GM19467 (cell line): ENCODE data around the gene TXNRD1.
A peak's percentile ranks its signal among the peaks of the same experiment; 100 is the strongest.

Experiments used
- ATAC-seq: cut with Tn5 transposase; IDR thresholded peaks from one replicate; pipeline ENCODE4 v1.9.1; 2021; ENCODE audit warnings: mild to moderate bottlenecking, moderate library complexity; ENCODE audit not compliant: unreplicated experiment

The TXNRD1 gene

DNA sequence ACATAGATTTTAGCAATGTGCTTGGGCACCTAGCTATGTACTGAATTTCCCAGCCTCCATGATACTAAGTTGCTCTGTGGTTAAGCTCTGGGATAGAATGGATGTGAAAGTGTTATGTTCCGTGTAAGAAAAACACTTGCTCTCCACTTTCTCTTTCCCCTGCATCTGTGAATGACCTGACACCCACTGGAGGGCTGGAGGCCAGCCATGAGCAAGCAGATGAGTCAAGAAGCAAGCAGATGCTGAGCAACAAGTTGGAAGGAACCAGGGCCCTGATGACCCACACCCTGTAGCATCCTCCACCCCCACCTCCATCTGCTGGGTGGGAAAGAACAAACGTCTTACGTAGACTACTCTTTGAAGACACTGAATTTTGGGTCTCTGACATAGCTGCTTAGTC lies 144.6 kb downstream of the TXNRD1 start:
- ATAC-seq = no peak

- no peak for ATAC-seq
Observed at GRCh38 chr12:104360983-104361707, 145.6 kb downstream of the TXNRD1 start.

GRCh38 chr12:104365921-104366410 lies 150.4 kb downstream of the TXNRD1 start:
- no peak for ATAC-seq

GRCh38 chr12:104369708-104370107 lies 154.1 kb downstream of the TXNRD1 start:
- no peak for ATAC-seq

DNA sequence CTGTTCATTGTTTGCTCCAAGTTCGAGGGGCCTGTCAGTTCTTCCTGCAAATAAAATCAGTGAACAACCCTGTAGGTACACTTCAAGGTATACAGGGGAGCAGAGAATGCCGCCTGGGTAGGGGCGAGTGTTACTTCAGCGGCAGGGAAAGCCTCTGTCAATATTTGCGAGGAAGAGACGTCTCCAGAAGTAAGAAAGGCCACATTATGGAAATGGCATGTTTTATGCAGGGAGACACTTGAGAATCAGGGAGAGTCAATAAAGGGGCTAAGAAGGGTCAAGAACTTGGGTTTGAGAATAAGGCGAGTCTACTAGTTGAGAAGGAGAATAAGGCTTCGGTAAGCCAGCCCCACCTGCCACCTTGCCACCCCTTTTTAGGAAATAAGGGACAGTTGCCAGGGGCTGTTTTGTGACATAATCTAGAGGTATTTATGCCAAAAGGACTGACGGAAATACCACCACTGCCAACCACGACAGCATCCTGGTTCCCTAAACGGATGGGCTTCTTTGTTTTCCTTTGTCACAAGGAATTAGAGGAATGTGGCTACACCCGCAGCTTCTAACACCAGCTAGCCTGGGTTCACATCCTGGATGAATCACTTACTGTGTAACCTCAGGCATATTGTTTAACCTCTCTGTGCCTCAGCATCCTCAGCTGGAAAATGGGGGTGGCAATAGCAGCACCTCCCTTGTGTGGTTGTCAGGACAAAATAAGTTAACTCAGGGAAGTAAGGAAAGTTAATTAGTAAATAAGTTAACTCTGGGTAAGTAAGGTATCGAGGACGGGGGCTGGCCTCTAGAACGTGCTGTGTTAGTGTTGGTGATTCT lies 155.7 kb downstream of the TXNRD1 start:
- ATAC-seq = no peak

DNA sequence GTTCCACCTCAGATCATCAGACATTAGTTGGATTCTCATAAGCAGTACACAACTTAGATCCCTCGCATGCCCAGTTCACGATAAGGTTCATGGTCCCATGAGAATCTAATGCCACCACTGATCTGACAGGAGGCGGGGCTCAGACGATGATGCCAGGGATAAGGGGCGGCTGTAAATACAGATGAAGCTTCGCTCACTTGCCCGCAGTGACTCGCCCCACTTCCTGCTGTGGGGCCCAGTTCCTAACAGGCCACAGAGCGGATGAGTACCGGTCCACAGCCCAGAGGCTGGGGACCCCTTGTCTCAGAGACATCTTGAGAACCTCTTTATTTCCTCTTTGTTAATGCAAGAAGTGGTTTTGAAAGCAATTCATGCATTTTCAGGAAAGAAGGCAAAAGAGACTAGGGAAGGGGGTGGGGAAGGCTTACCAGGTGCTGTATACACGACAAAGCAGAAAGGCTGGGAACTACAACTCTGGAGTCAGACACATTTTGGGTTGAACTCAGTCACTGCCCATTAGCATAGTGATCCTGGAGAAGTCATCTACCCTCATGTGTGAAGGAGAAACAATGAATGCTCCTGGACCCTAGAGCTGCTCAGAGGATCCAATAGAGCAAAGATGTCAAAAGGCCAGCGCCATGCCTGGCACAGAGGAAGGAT lies 156.6 kb downstream of the TXNRD1 start:
- ATAC-seq = no peak

DNA sequence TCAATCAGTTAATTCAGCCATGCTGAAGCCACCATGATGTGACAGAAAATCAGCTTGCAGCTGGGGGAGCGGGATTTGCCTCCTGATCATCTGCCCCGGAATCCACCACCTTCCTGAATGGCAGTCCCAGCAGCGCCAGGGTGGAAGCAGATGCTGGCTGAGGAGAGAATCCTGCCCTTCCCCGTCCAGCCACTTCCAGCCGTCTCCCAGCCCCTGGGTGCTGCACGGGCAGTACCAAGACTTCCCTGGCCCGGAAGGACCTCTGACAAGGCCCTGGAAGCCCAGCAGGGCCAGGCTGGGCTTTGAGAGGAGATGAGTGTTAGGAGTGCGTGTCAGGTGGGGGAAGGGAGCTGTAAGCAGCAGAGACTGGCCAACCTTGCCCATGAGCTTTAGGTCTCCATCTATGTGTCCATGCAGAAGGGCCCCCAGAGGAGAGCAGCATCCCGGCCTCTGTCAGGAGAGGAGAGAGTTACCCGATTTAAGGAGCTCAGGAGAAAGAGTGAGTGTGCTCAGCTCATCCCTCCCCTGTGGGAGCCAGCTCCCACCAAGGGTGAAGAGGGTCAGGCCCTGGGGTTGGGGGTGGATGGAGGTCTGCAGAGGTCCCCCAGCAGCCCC lies 157.2 kb downstream of the TXNRD1 start:
- no peak for ATAC-seq

GRCh38 chr12:104374071-104374470 lies 158.5 kb downstream of the TXNRD1 start:
- ATAC-seq = no peak

- ATAC-seq = no peak
Observed at GRCh38 chr12:104374806-104375205, 159.2 kb downstream of the TXNRD1 start.

DNA sequence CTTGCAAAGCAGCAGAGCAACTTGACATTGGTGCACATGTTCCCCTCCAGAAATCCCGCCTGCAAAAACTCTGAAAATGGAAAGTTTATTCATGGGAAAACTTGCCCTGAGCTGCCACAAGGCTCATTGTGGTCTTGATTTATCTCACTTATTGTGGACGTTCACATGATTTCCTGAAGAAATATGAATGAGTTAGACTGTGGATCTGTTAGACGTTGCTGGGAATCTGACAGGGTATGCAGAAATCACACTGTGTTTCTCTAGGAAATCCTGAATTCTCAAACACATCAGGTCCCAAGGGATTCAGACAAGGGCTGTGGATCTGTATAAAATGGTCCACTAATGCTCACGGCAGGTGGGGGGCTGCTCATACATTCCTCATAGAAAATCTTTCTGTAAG lies 160.2 kb downstream of the TXNRD1 start:
- no peak for ATAC-seq

- no peak for ATAC-seq
Observed at GRCh38 chr12:104376650-104377513, 161.3 kb downstream of the TXNRD1 start.

DNA sequence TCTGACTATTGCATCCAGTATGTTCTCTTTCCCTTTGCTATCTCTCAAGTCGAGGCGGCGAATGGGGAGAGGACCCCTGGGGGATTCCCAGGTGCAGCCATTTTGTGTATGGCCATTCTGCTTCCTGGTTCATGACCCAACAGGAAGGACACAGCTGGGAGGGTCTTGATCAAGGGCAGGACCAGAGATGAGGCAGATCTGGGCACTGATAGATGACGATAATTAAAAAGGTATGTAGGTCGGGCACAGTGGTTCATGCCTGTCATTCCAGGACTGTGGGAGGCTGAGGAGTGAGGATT lies 161.9 kb downstream of the TXNRD1 start:
- no peak for ATAC-seq

DNA sequence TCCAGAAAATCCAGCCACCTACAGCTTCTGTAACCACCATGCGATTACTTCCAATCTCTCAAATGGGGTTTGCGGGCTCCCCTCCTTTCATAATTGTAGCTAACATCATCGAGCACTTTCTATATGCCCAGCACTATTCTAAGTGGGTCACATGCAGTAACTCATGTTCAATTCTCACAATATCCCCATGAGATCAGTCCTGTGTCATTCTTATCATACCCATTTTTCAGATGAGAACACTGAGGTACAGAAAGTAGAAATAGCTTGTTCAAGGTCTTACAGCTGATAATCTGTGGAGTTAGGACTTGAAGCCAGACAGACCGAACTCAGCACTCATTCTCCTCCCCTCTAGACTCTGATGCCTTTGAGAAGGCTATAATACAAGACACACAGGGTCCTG lies 162.8 kb downstream of the TXNRD1 start:
- ATAC-seq = no peak

DNA sequence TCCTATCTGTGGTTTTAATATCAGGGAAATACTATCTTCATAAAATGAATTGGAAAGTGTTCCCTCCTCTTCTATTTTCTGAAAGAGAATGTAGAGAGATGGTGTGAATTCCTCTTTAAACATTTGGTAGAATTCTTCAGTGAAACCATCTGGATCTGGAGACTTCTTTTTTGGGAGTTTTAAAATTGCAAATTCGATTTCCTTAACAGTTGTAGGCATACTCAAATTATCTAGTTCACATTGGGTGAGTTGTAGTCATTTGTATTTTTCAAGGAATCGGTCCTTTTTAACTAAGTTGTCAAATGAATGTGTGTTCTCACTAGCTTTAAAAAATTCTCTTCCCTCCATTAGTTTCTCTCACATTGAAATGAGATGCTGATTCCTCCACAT lies 165.8 kb downstream of the TXNRD1 start:
- no peak for ATAC-seq

DNA sequence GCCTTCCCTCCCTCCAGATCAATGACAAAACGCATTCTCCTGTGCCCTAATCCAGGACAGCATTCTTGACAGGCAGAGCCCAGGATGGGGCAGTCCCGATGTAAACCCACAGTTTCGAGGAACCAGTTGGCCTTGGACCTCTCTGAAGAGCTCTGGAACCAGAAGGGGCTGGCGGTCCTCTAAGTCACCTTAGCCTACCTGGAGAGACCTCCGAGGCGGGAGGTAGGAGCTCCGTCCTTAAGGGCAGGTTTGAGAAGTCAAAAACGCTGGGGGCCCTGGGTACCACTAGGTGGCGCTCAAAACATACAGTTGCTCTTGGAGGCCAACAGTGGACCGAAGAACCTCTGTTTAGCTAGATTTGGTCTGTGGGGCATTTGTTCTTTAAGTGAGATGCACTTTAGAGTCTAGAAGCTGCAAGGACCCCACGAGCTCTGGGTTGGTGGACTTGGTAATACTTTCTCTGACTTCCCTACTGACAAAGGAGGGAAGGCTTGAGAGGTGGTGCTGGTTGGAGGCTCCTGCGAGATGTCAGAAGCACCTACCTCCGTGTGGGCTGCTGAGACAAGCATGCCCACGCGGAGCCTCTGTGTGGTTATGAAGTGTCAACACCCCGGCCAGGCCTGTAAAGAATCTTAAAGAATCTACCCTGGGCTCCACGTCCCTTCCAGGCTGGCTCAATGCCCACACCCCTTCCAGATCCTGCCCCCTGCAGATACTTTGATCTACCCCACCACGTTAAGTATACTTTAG lies 166.3 kb downstream of the TXNRD1 start:
- peak; percentile 54 for ATAC-seq

DNA sequence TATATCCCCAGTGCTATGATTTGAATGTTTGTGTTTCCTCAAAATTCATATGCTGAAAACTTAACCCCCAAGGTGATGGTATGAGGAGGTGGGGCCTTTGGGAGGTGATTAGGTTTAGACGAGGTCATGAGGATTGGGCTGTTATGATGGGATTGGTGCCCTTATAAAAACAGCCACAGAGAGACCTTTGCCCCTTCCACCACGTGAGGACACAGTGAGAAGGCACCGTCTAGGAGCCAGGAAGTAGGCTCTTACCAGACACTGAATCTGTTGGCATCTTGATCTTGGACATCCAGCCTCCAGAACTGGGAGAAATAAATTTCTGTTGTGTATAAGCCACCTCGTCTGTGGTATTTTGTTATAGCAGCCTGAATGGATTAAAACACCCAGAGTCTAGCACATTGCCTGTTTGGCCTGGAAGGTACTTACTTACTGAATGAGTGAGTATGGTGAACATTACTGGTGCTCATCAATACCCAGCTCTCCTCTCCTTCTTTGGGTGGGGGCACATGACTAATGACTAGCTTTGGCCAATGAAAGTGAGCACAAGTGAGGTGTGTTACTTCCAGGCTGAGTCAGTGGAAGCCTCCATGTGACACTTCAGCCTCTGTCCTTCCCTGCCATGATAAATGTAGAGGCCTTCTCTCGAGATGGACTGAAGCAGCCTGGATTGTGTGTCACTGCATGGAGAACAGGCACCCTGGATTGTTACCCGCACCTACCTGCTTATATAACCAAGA lies 168.7 kb downstream of the TXNRD1 start:
- ATAC-seq = no peak

GRCh38 chr12:104385510-104385909 lies 169.9 kb downstream of the TXNRD1 start:
- no peak for ATAC-seq

DNA sequence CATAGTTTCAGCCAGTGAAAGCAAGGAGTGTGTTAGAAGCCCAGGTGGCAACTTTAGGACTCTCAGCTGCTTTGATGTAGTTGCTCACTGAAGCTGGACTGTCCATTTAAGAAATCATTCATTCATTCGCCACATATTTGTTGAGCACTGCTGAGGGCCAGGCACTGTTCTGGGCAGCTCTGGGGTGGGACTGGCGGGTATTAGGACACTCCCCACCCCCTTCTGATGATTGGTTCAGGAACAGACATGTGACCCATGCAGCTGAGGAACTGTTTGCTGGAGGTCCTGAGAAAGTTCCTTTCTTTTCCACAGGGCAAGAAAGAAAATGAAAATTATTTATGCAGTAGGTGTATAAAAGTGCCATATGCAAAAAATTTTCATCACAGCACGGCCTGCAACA lies 170.9 kb downstream of the TXNRD1 start:
- ATAC-seq = no peak

DNA sequence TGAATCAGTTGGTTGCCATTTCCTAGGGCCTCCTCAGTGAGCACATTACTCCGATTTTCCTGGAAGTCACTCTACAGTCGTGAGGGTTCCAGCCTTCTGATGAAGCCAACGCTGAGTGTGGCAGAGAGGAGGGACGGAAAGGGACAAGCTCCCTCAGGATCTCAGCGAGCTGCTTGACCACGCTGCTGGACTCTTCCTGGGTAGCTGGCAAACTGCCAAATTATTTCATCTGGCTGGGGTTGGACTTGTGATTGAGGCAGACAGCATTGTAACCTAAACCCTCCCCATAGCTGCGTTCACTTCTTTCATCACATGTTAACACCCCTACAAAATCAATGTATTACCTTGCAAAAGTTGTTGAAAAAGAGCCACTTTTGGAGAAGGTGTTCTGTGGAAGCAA lies 171.6 kb downstream of the TXNRD1 start:
- ATAC-seq = no peak
